Ascending aorta (tissue), 2 donors: ENCODE results near the gene ANKRD40. TPM values are rescaled to one million over a fixed set of nuclear protein-coding genes. Genes with fewer than 3 reads are reported as not detected.
A peak's percentile ranks its signal among the peaks of the same experiment; 100 is the strongest.

Experiments
- DNase-seq, 2 donors: peaks; one replicate each; pipeline ENCODE4 v3.0.0-alpha.2; 2019; ENCODE audit warnings: low spot score in 2 of 2
- H3K27ac ChIP-seq, 2 donors: fragments of 200-600 bp; sonication (generic); one replicate each; pipeline ENCODE4 v1.5.1; 2016 to 2017; ENCODE audit warnings: mild to moderate bottlenecking in 1 of 2
- H3K27me3 ChIP-seq: fragments of 200-600 bp; sonication (generic); one replicate; pipeline ENCODE4 v1.5.1; 2017
- H3K36me3 ChIP-seq, 2 donors: fragments of 200-600 bp; sonication (generic); one replicate each; pipeline ENCODE4 v1.5.1; 2016
- H3K4me1 ChIP-seq, 2 donors: fragments of 200-600 bp; sonication (generic); one replicate each; pipeline ENCODE4 v1.5.1; 2016 to 2017; ENCODE audit warnings: mild to moderate bottlenecking in 1 of 2
- H3K4me3 ChIP-seq, 2 donors: fragments of 200-600 bp; sonication (generic); one replicate each; pipeline ENCODE4 v1.5.1; 2016 to 2017; ENCODE audit warnings: mild to moderate bottlenecking in 1 of 2
- H3K9me3 ChIP-seq, 2 donors: fragments of 200-600 bp; sonication (generic); one replicate each; pipeline ENCODE4 v1.5.1; 2016
- intact Hi-C: fragments of 100-400 bp; cut with DNase I; formaldehyde crosslinking; loops from one replicate; pipeline ENCODE4 v1.15.1; 2023
- total RNA-seq: library from RNA; depleted of rRNA; stranded (reverse); fragments of >200 nt; gene quantifications from one replicate; pipeline ENCODE4 v1.1.0, GENCODE V29; 2016
- TF ChIP-seq, protein P1 (sequence below), 3 experiments: fragments of 200-600 bp in 2 of 3; fragments of 450-650 bp in 1 of 3; sonication (generic) in 2 of 3; IDR thresholded peaks; one replicate each; pipeline ENCODE4 v1.5.1; 2016 to 2019; ENCODE audit warnings: antibody characterized with exemption in 3 of 3, mild to moderate bottlenecking in 1 of 3, moderate library complexity in 1 of 3

Gene ANKRD40
- total RNA-seq, 1 donor from 2014 or later = 35.4 TPM

DNA sequence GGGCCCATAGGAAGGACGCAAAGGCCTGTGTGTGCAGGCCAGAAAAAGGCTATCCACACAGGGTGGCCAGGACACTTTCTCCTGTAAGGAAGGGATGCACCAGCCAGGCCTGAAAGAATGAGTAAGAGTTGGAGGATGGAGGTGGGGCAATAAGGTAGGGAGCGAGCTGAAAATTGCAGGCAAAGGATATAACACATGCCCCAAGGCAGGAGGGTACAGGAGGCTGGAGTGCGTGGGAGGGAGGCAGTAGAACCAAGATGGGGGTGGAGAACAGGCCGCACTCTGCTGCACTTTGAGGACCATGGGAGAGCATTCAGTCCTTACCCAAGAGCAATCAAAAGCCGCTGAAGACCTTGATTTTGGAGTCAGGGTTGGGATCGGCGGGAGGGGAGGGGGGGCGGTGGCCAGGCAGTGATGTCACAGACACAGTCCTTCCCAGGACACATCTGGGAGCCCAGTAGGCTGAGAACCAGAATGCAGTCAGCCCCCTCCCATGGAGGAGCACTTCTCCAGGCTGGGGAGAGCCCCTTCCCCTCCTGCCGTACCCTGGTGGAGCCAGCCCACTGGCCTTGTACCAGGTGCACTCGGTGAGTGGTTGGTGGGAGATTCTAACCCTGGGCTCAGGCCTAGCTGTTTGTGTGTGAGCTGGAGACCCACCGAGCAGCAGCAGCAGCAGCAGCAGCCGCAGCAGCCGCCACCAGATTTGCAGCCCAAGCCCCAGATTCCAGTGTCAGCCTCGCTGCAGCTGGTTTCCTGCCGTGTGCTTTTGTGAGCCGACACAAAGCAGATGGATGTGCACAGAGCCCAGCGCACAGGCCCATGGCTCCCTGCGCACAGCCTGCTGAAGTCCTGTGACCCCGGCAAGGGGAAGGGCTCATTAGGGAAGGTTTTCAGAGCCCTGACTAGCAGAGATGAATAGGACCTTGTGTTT, 17.5 kb downstream of the ANKRD40 start:
- peaks cover 23 to 54% of the 10 kb centered on the region in 2 donors for H3K4me1 ChIP-seq
- TF ChIP-seq, protein P1, sequence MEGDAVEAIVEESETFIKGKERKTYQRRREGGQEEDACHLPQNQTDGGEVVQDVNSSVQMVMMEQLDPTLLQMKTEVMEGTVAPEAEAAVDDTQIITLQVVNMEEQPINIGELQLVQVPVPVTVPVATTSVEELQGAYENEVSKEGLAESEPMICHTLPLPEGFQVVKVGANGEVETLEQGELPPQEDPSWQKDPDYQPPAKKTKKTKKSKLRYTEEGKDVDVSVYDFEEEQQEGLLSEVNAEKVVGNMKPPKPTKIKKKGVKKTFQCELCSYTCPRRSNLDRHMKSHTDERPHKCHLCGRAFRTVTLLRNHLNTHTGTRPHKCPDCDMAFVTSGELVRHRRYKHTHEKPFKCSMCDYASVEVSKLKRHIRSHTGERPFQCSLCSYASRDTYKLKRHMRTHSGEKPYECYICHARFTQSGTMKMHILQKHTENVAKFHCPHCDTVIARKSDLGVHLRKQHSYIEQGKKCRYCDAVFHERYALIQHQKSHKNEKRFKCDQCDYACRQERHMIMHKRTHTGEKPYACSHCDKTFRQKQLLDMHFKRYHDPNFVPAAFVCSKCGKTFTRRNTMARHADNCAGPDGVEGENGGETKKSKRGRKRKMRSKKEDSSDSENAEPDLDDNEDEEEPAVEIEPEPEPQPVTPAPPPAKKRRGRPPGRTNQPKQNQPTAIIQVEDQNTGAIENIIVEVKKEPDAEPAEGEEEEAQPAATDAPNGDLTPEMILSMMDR (IDR thresholded peaks at IDR 0.05) = no peak
- no peak for DNase-seq
- H3K27ac ChIP-seq = no peak overlapping the region
- H3K4me3 ChIP-seq = no peak overlapping the region
- intact Hi-C loops = no loop called here
- H3K27me3 ChIP-seq = no peaks in the 10 kb centered on the region
- H3K9me3 ChIP-seq = no peaks in the 10 kb centered on the region
- peaks cover 1 to 12% of the 10 kb centered on the region in 2 donors for H3K36me3 ChIP-seq

DNA sequence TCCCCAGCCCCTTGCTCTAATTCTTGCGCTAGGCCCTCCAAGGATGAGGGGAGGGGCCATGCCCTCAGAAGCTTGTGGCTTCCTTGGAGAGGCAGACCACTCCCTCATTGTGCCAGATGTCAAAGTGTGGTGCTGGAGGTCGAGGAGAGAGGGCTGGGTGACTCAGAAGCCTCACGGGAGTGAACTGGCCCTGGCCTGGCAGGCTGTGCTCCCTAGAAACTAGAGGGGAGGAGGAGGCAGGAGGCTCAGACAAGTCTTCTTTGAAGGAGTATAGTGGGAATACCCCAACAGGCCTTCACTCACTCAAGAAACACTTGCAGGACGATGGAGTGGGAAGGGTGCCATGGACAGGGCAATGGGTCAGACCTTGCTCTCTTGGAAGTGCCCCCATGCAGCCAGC, 18.5 kb downstream of the ANKRD40 start:
- Histone ChIP-seq H3K9me3 (no peaks in the 10 kb centered on the region), H3K27me3 (no peaks in the 10 kb centered on the region), H3K4me3 (no peak overlapping the region), H3K36me3 (peaks cover 0 to 12% of the 10 kb centered on the region in 2 donors), H3K27ac (no peak overlapping the region), H3K4me1 (peaks cover 23 to 54% of the 10 kb centered on the region in 2 donors)
- TF ChIP-seq, protein P1 (IDR thresholded peaks at IDR 0.05) = no peak
- no peak for DNase-seq
- intact Hi-C loops = no loop called here

DNA sequence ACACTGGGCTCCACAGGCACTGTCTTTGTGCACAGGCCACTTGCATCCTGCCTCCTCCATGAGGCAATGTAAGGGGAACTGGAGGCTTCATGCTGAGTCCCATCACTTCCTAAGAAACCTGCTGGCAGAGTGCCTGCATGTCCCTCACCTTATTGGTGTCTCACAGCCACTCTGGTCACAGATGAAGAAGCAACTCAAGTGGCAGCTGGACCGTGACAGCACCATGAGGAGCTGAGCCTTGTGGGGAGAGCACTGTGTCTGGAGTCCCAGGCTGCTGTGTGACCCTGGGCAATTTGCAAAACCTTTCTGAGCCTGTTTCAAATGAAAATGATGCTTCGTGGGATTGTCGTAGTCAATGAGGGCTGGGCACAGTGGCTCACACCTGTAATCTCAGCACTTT, 19.5 kb downstream of the ANKRD40 start:
- peaks cover 0 to 7% of the 10 kb centered on the region in 2 donors for H3K36me3 ChIP-seq
- H3K4me1 ChIP-seq = peaks cover 19 to 54% of the 10 kb centered on the region in 2 donors
- intact Hi-C loops = no loop called here
- TF ChIP-seq, protein P1 (IDR thresholded peaks at IDR 0.05) = no peak
- peak overlapping the region; percentile 10 to 89 for H3K27ac ChIP-seq
- no peaks in the 10 kb centered on the region for H3K9me3 ChIP-seq
- no peaks in the 10 kb centered on the region for H3K27me3 ChIP-seq
- DNase-seq = no peak
- H3K4me3 ChIP-seq = no peak overlapping the region

DNA sequence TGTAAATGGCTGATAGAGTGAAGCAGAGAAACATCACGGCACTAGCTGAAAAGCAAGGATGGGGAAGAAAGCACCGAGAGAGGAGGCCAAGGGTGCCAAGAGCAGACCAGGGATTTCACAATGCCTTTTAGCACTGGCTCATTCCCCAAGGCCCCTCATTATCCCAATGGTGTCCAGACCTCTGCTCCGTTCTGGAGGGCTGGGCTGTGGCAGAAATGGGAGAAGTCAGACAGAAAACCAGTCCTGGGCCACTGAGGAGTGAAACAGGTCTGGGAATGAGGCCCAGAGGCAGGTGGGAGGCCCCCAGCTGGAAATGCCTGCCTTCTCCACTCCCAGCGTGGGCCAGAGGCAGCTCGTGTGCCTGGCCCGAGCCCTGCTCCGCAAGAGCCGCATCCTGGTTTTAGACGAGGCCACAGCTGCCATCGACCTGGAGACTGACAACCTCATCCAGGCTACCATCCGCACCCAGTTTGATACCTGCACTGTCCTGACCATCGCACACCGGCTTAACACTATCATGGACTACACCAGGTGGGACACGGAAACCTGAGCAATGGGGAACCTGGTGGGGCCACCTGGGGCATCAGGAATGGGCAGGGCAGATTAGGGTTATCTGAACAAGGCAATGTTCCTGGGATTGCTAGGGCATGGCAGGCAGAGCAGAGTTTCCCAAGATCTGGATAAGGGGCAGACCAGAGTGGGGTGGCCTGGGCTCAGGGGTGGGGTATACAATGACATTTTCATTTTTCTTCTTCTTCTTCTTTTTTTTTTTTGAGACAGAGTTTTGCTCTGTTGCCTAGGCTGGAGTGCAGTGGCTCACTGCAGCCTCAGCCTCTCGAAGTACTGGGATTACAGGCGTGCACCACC, 20.3 kb downstream of the ANKRD40 start:
- peaks cover 0 to 4% of the 10 kb centered on the region in 2 donors for H3K36me3 ChIP-seq
- no peak overlapping the region for H3K4me3 ChIP-seq
- H3K4me1 ChIP-seq = peaks cover 15 to 47% of the 10 kb centered on the region in 2 donors
- no peak for DNase-seq
- TF ChIP-seq, protein P1 (IDR thresholded peaks at IDR 0.05) = no peak
- intact Hi-C loops = loop anchor here (2.0 kb wide), 1 partner anchor 49 kb away; no protein-coding TSS in a partner anchor
- peak overlapping the region; percentile 89 to 91 for H3K27ac ChIP-seq
- no peaks in the 10 kb centered on the region for H3K27me3 ChIP-seq
- no peaks in the 10 kb centered on the region for H3K9me3 ChIP-seq

DNA sequence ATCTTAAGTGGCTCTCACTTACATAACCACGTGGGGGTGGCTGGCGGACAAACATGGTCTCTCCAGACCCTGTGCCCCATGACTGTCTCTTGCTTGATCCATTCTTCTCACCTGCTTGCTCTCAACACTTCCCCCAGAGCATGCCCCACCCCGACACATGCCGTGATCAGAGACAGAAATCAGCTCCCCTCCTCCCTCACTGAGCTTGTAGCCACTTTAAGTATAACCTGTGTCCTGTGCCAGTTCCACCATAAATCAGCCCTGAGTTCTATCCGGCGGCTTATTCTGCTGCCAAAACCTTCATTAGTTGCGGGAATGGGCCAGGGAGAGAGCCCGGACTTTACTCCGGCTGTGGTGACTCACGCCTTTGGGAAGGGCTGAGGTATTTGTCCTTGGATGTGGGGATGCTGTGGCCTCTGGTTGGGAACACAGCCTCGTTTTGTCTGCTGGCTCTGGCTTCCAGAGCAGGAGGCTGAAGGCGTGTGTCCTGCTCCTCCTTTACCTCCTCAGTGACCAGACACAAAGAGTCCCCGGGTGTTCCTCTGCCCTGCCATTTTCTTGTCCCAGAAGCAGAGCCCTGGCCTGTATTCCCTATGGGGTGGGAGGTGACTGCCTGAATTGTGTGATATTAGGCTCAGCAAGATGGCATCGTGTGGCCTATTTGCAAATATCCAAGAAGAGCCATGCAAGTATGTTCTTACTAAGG, 21.1 kb downstream of the ANKRD40 start:
- Histone ChIP-seq H3K36me3 (no peaks in the 10 kb centered on the region), H3K27me3 (no peaks in the 10 kb centered on the region), H3K9me3 (no peaks in the 10 kb centered on the region), H3K4me1 (peaks cover 15 to 41% of the 10 kb centered on the region in 2 donors), H3K27ac (peak overlapping the region; percentile 89 to 91), H3K4me3 (peak overlapping the region in 1 of 2 donors; percentile 15)
- intact Hi-C loops = loop anchor here (2.0 kb wide), 1 partner anchor 48 kb away; no protein-coding TSS in a partner anchor
- DNase-seq = peak; percentile 61 to 96
- TF ChIP-seq, protein P1 (IDR thresholded peaks at IDR 0.05) = no peak
